Kidney epithelial cell (primary cell): Measurements from ENCODE around the gene PCSK5. TPM values are rescaled to one million over a fixed set of nuclear protein-coding genes. Genes with fewer than 3 reads are reported as not detected.

ENCODE experiments used
- DNase-seq: peaks from one replicate; pipeline ENCODE4 v3.0.0-alpha.2; 2010; ENCODE audit warnings: low read depth
- H3K27me3 ChIP-seq: 2 replicates; pipeline ENCODE4 v1.6.0; 2011; ENCODE audit warnings: low read length; ENCODE audit not compliant: control insufficient read depth, insufficient read depth
- H3K36me3 ChIP-seq: 2 replicates; pipeline ENCODE4 v1.5.1; 2011; ENCODE audit warnings: low read length; ENCODE audit not compliant: control insufficient read depth, insufficient read depth
- H3K4me3 ChIP-seq: 2 replicates; pipeline ENCODE4 v1.5.1; 2011; ENCODE audit warnings: low read depth, mild to moderate bottlenecking, control low read depth, low read length
- total RNA-seq: library from RNA; depleted of rRNA; stranded (reverse); fragments of >200 nt; gene quantifications from 2 replicates; pipeline ENCODE4 v1.2.3, GENCODE V29; 2015
- TF ChIP-seq, protein P1 (sequence below): IDR thresholded peaks from 2 replicates; pipeline ENCODE4 v1.5.1; 2011; ENCODE audit warnings: mild to moderate bottlenecking, moderate library complexity, low read length, control low read depth, inconsistent platforms; ENCODE audit not compliant: insufficient read depth, poor library complexity, severe bottlenecking

PCSK5 gene
- total RNA-seq, 1 donor from 2014 or later: 3.8 TPM

DNA sequence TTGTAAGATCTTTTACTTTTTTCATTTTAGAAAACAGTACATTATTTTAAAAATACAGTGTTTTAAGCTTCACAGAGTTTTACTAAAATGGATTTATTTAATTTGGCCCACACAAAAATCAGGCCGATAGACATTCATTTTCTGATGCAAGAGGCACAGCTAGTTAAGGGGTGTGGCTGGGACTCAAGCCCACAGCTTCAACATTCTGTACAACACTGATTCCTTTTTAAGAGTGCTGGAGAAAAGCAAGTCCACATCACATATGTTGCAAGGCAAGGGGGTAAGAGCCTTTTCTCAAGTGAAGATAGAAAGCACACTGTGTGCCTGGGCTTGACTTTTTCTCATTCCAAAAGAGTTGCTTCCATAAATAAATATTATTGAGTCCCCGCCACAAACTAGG, 307.9 kb downstream of the PCSK5 start:
- Histone ChIP-seq H3K36me3 (no peaks in the 10 kb centered on the region), H3K4me3 (no peak overlapping the region), H3K27me3 (no peaks in the 10 kb centered on the region)
- TF ChIP-seq, protein P1, sequence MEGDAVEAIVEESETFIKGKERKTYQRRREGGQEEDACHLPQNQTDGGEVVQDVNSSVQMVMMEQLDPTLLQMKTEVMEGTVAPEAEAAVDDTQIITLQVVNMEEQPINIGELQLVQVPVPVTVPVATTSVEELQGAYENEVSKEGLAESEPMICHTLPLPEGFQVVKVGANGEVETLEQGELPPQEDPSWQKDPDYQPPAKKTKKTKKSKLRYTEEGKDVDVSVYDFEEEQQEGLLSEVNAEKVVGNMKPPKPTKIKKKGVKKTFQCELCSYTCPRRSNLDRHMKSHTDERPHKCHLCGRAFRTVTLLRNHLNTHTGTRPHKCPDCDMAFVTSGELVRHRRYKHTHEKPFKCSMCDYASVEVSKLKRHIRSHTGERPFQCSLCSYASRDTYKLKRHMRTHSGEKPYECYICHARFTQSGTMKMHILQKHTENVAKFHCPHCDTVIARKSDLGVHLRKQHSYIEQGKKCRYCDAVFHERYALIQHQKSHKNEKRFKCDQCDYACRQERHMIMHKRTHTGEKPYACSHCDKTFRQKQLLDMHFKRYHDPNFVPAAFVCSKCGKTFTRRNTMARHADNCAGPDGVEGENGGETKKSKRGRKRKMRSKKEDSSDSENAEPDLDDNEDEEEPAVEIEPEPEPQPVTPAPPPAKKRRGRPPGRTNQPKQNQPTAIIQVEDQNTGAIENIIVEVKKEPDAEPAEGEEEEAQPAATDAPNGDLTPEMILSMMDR: no peak
- DNase-seq: no peak

GRCh38 chr9:76200315-76200714, 309.8 kb downstream of the PCSK5 start:
- no peak overlapping the region for H3K4me3 ChIP-seq
- no peaks in the 10 kb centered on the region for H3K36me3 ChIP-seq
- TF ChIP-seq, protein P1: no peak
- H3K27me3 ChIP-seq: no peaks in the 10 kb centered on the region
- no peak for DNase-seq

- no peaks in the 10 kb centered on the region for H3K36me3 ChIP-seq
- TF ChIP-seq, protein P1: no peak
These were observed 310.3 kb downstream of the PCSK5 start for GRCh38 chr9:76200745-76201144.

GRCh38 chr9:76203373-76203772, 312.9 kb downstream of the PCSK5 start:
- Histone ChIP-seq H3K36me3 (no peaks in the 10 kb centered on the region), H3K4me3 (no peak overlapping the region), H3K27me3 (no peaks in the 10 kb centered on the region)
- no peak for DNase-seq
- TF ChIP-seq, protein P1: no peak

More at GRCh38 chr9:76200745-76201144, 310.3 kb downstream of the PCSK5 start:
- DNase-seq: no peak
- no peaks in the 10 kb centered on the region for H3K27me3 ChIP-seq
- no peak overlapping the region for H3K4me3 ChIP-seq

GRCh38 chr9:76206821-76207220, 316.3 kb downstream of the PCSK5 start:
- H3K4me3 ChIP-seq: no peak overlapping the region
- TF ChIP-seq, protein P1: no peak
- DNase-seq: no peak
- no peaks in the 10 kb centered on the region for H3K27me3 ChIP-seq
- no peaks in the 10 kb centered on the region for H3K36me3 ChIP-seq

- TF ChIP-seq, protein P1: no peak
- DNase-seq: no peak
These were observed 323.3 kb downstream of the PCSK5 start for GRCh38 chr9:76213751-76214150.

More at GRCh38 chr9:76213751-76214150, 323.3 kb downstream of the PCSK5 start:
- H3K4me3 ChIP-seq: no peak overlapping the region
- no peaks in the 10 kb centered on the region for H3K27me3 ChIP-seq
- H3K36me3 ChIP-seq: no peaks in the 10 kb centered on the region
